Esophagus squamous epithelium (tissue), 5 donors: Measurements from ENCODE around the gene PHACTR1. TPM values are rescaled to one million over a fixed set of nuclear protein-coding genes. Genes with fewer than 3 reads are reported as not detected.

Experiments
- DNase-seq: peaks from one replicate; lab custom pipeline; 2025; lab: John Stamatoyannopoulos, UW
- H3K27ac ChIP-seq, 4 donors: fragments of 200-600 bp; sonication (generic); one replicate each; pipeline ENCODE4 v1.5.1; 2016 to 2019; ENCODE audit warnings: mild to moderate bottlenecking in 1 of 4
- H3K27me3 ChIP-seq, 4 donors: fragments of 200-600 bp; sonication (generic); 1 replicate in 3 of 4; 2 replicates in 1 of 4; pipeline versions ENCODE4 v1.5.1 to v1.6.0; 2017 to 2021; ENCODE audit warnings: antibody characterized with exemption in 1 of 4
- H3K36me3 ChIP-seq, 3 donors: fragments of 200-600 bp; sonication (generic); one replicate each; pipeline ENCODE4 v1.5.1; 2016 to 2019
- H3K4me1 ChIP-seq, 3 donors: fragments of 200-600 bp; sonication (generic); one replicate each; pipeline ENCODE4 v1.5.1; 2017 to 2019
- H3K4me3 ChIP-seq, 4 donors: fragments of 200-600 bp; sonication (generic); 1 replicate in 3 of 4; 2 replicates in 1 of 4; pipeline ENCODE4 v1.5.1; 2016 to 2019; ENCODE audit warnings: mild to moderate bottlenecking in 2 of 4, moderate library complexity in 1 of 4
- H3K9me3 ChIP-seq, 3 donors: fragments of 200-600 bp; sonication (generic); one replicate each; pipeline ENCODE4 v1.5.1; 2016 to 2019
- POLR2A ChIP-seq, 4 donors: fragments of 450-650 bp; IDR thresholded peaks; one replicate each; pipeline ENCODE4 v1.6.1; 2017; ENCODE audit warnings: antibody characterized with exemption in 4 of 4, mild to moderate bottlenecking in 4 of 4, moderate library complexity in 3 of 4
- WGBS, 2 donors: methylation state at CpG; one replicate each; pipeline ENCODE4 v1.1.5; 2018; 5-methylcytosine and 5-hydroxymethylcytosine counted together
- intact Hi-C: fragments of 100-400 bp; cut with DNase I; formaldehyde crosslinking; loops from one replicate; pipeline ENCODE4 v1.15.0; 2022
- total RNA-seq, 4 donors: library from RNA; depleted of rRNA; stranded (reverse); fragments of >200 nt; gene quantifications; one replicate each; pipeline ENCODE4 v1.1.0, GENCODE V29; 2016
- TF ChIP-seq, protein P1 (sequence below), 6 experiments: fragments of 450-650 bp in 4 of 6; fragments of 200-600 bp in 2 of 6; sonication (generic) in 2 of 6; IDR thresholded peaks; one replicate each; pipeline ENCODE4 v1.5.1; 2016 to 2019; ENCODE audit warnings: antibody characterized with exemption in 6 of 6, mild to moderate bottlenecking in 4 of 6, moderate library complexity in 4 of 6
- donor health status: DM: yes; HTN: yes; CAD: no.

Gene PHACTR1
- total RNA-seq, 4 donors from 2014 or later: 1.5 to 7.2 (median 4.5) TPM

DNA sequence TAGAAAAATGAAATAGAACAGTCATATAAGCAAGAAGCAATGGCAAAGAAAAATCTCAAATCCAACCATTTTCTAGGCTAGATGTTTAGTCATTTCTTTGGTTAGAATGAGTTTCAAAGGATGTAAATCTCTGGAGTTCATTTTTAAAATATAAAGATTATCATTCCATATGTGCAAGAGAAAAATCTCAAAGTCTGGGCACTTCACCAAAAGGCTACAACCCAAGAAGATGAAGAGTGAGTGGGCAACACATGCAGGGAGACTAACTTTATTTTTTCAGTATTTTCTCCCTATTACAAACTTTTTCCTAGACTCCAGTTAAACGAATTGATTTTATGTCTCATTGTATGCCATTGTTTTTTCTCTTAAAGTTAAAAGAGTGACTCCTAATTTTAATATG lies 83.6 kb downstream of the PHACTR1 start:
- Histone ChIP-seq H3K36me3 (no peaks in the 10 kb centered on the region), H3K27ac (no peak overlapping the region), H3K4me3 (no peak overlapping the region), H3K4me1 (no peaks in the 10 kb centered on the region), H3K9me3 (no peaks in the 10 kb centered on the region), H3K27me3 (peaks cover 0 to 13% (median 0%) of the 10 kb centered on the region in 4 donors)
- intact Hi-C loops: no loop called here
- no peak for DNase-seq
- WGBS, 2 donors: 41 to 60% methylated on average over 1 of the region's 1 CpG
- TF ChIP-seq, protein P1, sequence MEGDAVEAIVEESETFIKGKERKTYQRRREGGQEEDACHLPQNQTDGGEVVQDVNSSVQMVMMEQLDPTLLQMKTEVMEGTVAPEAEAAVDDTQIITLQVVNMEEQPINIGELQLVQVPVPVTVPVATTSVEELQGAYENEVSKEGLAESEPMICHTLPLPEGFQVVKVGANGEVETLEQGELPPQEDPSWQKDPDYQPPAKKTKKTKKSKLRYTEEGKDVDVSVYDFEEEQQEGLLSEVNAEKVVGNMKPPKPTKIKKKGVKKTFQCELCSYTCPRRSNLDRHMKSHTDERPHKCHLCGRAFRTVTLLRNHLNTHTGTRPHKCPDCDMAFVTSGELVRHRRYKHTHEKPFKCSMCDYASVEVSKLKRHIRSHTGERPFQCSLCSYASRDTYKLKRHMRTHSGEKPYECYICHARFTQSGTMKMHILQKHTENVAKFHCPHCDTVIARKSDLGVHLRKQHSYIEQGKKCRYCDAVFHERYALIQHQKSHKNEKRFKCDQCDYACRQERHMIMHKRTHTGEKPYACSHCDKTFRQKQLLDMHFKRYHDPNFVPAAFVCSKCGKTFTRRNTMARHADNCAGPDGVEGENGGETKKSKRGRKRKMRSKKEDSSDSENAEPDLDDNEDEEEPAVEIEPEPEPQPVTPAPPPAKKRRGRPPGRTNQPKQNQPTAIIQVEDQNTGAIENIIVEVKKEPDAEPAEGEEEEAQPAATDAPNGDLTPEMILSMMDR (IDR thresholded peaks at IDR 0.05): no peak
- no peak for TF ChIP-seq POLR2A (IDR thresholded peaks at IDR 0.05)

DNA sequence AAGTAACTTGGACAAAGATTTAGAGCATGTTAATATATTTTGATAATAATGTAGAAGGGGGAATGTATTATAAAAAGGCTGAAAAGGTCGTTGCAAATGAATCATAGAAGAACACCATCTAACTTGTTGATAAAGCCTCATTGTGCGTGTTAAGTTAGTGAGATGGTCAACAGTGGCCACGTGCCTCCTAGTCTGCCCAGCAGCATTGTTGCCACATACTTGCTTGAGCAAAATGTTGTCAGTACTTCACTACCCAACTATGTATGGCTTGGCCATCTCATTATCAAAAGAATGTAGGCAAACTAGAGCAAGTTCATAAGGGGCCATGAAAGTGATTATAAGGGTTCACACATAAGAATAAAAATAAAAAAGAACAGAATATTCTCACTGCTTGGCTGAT lies 84.6 kb downstream of the PHACTR1 start:
- Histone ChIP-seq H3K27ac (no peak overlapping the region), H3K36me3 (no peaks in the 10 kb centered on the region), H3K9me3 (no peaks in the 10 kb centered on the region), H3K27me3 (peaks cover 0 to 21% (median 0%) of the 10 kb centered on the region in 4 donors), H3K4me3 (no peak overlapping the region), H3K4me1 (no peaks in the 10 kb centered on the region)
- no peak for DNase-seq
- no peak for TF ChIP-seq POLR2A (IDR thresholded peaks at IDR 0.05)
- TF ChIP-seq, protein P1 (IDR thresholded peaks at IDR 0.05): no peak
- 31 to 51% methylated on average over 3 of the region's 3 CpGs for WGBS, 2 donors
- intact Hi-C loops: no loop called here

DNA sequence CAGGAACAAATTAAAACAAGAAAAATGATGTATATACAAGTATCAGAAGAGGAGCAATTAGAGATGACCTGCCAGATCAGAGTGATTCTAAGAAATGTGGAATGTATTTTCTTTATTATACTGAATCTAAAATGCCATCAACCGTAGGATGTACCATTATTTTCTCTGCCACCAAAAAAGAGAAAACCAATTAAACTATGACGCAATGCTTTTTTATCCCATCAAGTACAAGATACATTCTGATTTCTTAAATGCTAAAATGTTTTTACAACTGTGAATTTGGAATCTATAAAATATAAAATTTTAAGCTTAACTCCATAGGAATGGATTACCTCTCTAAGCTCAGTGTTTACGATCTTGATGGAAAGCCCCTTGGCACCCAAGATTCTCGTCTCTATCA lies 85.9 kb downstream of the PHACTR1 start:
- intact Hi-C loops: no loop called here
- Histone ChIP-seq H3K4me3 (no peak overlapping the region), H3K27ac (no peak overlapping the region), H3K36me3 (no peaks in the 10 kb centered on the region), H3K27me3 (peaks cover 0 to 23% (median 0%) of the 10 kb centered on the region in 4 donors), H3K4me1 (no peaks in the 10 kb centered on the region), H3K9me3 (no peaks in the 10 kb centered on the region)
- TF ChIP-seq POLR2A (IDR thresholded peaks at IDR 0.05): no peak
- TF ChIP-seq, protein P1 (IDR thresholded peaks at IDR 0.05): no peak
- 73 to 86% methylated on average over 4 of the region's 4 CpGs for WGBS, 2 donors
- no peak for DNase-seq

DNA sequence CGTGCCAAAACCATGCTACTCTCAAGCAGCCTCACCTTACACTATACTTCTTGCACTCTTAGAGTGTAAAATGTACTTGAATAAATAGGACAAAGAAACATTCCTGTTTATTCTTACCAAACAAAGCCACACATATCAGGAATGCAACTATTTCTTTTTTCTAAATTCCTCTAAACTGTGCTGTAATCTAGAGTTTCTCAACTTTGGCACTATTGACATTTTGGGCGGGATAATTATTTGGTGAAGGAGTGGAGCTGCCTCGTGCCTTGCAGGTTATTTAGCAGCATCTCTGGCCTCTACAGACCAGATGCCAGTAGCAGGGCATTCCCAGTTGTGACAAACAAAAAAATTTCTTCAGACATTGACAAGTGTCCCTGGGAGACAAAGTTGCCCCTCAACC lies 86.9 kb downstream of the PHACTR1 start:
- Histone ChIP-seq H3K36me3 (no peaks in the 10 kb centered on the region), H3K27ac (no peak overlapping the region), H3K4me3 (no peak overlapping the region), H3K27me3 (peaks cover 0 to 21% (median 0%) of the 10 kb centered on the region in 4 donors), H3K4me1 (no peaks in the 10 kb centered on the region), H3K9me3 (no peaks in the 10 kb centered on the region)
- 21 to 51% methylated on average over 3 of the region's 3 CpGs for WGBS, 2 donors
- no peak for DNase-seq
- intact Hi-C loops: no loop called here
- no peak for TF ChIP-seq POLR2A (IDR thresholded peaks at IDR 0.05)
- TF ChIP-seq, protein P1 (IDR thresholded peaks at IDR 0.05): no peak

DNA sequence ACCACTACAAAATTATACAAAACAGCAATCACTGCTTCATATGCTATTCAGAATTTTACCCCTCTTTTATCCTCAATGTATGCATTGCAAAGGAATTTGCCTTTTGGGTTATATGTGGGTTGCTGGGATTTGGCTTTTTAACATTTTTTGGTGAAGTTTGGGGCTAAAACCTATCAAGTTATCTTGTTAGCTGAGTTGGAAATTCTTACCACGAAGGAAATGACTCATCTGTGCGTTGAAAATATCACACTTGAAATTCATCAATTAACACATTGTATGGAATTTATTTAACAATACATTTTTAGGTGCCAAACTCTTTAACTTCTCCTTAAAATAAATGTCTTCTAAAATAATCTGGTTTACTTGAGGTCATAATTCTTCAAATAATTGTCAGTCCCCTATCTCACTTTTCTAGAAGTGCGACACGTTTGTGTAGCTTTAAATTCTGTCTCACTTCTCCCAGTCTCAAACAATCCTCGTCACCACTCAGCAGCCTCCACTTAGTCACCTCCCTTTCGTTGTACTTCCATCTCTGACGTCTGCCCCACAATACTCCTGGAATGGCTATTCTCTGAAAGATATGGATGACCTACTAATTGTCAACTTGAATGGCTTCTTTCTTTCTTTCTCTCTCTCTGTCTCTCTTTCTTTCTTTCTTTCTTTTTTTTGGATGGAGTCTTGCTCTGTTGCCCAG lies 88.5 kb downstream of the PHACTR1 start:
- Histone ChIP-seq H3K36me3 (no peaks in the 10 kb centered on the region), H3K27me3 (peaks cover 0 to 21% (median 0%) of the 10 kb centered on the region in 4 donors), H3K4me1 (no peaks in the 10 kb centered on the region), H3K27ac (no peak overlapping the region), H3K9me3 (no peaks in the 10 kb centered on the region), H3K4me3 (no peak overlapping the region)
- intact Hi-C loops: no loop called here
- DNase-seq: no peak
- TF ChIP-seq, protein P1 (IDR thresholded peaks at IDR 0.05): no peak
- TF ChIP-seq POLR2A (IDR thresholded peaks at IDR 0.05): no peak
- WGBS, 2 donors: 55 to 62% methylated on average over 7 of the region's 7 CpGs
